Fibroblast of mammary gland (primary cell): Measurements from ENCODE around the gene ABCA8.
"Not testable (repeated sequence)": the region's sequence is repeated elsewhere in the genome, so short reads cannot be mapped to it uniquely, and the experiment has no call there.

Experiments
- DNase-seq: peaks from one replicate; pipeline ENCODE4 v3.0.0-alpha.2; 2010; ENCODE audit warnings: low read depth
- H3K4me3 ChIP-seq: 2 replicates; pipeline ENCODE4 v1.5.1; 2011; ENCODE audit warnings: low read depth, mild to moderate bottlenecking, low read length, moderate library complexity; ENCODE audit not compliant: control insufficient read depth
- CTCF ChIP-seq: conservative IDR thresholded peaks from 2 replicates; pipeline ENCODE4 v1.5.1; 2011; ENCODE audit warnings: low read depth, low read length, inconsistent platforms; ENCODE audit not compliant: control insufficient read depth, insufficient read depth

ABCA8 gene

GRCh38 chr17:68953340-68953997, 1.7 kb downstream of the ABCA8 start:
- no peak for TF ChIP-seq CTCF
- H3K4me3 ChIP-seq, result no peak overlapping the region
- DNase-seq, result no peak

DNA sequence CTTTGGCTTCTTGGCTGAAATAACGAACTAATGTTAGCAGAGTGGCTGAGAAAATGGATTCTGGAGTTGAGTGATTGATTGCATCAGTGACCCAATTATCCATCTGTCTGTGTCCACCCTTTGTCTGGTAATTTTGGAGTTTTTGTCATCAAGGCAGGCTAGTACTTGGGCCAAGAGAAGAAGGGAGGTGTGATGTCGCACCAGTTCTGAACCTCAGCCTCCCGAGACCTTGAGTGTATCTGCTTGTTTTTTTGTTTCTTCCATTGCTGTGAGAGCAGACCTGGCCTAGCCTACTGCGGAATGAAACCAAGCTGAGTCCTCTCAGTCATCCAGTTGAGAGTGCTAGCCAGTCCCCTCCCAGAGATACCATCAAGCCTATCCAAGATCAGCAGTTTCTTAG, 4.5 kb downstream of the ABCA8 start:
- H3K4me3 ChIP-seq, result no peak overlapping the region
- no peak for DNase-seq
- TF ChIP-seq CTCF, result no peak

DNA sequence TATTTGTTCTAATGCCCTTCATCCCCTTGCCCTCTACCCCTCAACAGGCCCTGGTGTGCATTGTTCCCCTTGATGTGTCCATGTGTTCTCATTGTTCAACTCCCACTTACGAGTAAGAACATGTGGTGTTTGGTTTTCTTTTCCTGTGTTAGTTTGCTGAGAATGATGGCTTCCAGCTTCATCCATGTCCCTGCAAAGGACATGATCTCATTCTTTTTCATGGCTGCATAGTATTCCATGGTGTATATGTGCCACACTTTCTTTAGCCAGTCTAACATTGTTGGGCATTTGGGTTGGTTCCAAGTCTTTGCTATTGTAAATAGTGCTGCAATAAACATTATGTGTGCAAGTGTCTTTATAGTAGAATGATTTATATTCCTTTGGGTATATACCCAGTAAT, 7.3 kb downstream of the ABCA8 start:
- DNase-seq, H3K4me3 ChIP-seq: not testable (repeated sequence)

- no peak for DNase-seq
- TF ChIP-seq CTCF, result no peak
- no peak overlapping the region for H3K4me3 ChIP-seq
These were observed 10.7 kb downstream of the ABCA8 start for GRCh38 chr17:68944435-68945035.

GRCh38 chr17:68943812-68944182, 11.4 kb downstream of the ABCA8 start:
- not testable (repeated sequence) for DNase-seq, H3K4me3 ChIP-seq

- no peak for TF ChIP-seq CTCF
- DNase-seq, result no peak
- no peak overlapping the region for H3K4me3 ChIP-seq
These were observed 11.9 kb downstream of the ABCA8 start for GRCh38 chr17:68943123-68943811.

- no peak for TF ChIP-seq CTCF
- DNase-seq, result no peak
- H3K4me3 ChIP-seq, result no peak overlapping the region
These were observed 12.8 kb downstream of the ABCA8 start for GRCh38 chr17:68942389-68942788.
